Parathyroid adenoma (tissue), 2 donors: ENCODE measurements around the gene BORCS5.
A peak's percentile ranks its signal among the peaks of the same experiment; 100 is the strongest.
"Not testable (repeated sequence)": the region's sequence is repeated elsewhere in the genome, so short reads cannot be mapped to it uniquely, and the experiment has no call there.

ENCODE experiments used
- H2AFZ ChIP-seq: fragments of 300-600 bp; sonication (generic); one replicate; pipeline ENCODE4 v1.7.0; 2017; ENCODE audit warnings: antibody characterized with exemption, mild to moderate bottlenecking
- H3K27ac ChIP-seq: fragments of 300-600 bp; sonication (generic); one replicate; pipeline ENCODE4 v1.7.0; 2017
- H3K27me3 ChIP-seq: fragments of 300-600 bp; sonication (generic); one replicate; pipeline ENCODE4 v1.7.0; 2017; ENCODE audit warnings: low read length; ENCODE audit not compliant: control insufficient read depth, insufficient read depth
- H3K36me3 ChIP-seq: fragments of 300-600 bp; sonication (generic); one replicate; pipeline ENCODE4 v1.7.0; 2017; ENCODE audit warnings: low read length; ENCODE audit not compliant: control insufficient read depth, insufficient read depth
- H3K4me1 ChIP-seq: fragments of 300-600 bp; sonication (generic); one replicate; pipeline ENCODE4 v1.7.0; 2017; ENCODE audit warnings: control low read depth
- H3K4me2 ChIP-seq: fragments of 300-600 bp; sonication (generic); one replicate; pipeline ENCODE4 v1.7.0; 2017; ENCODE audit warnings: low read length
- H3K4me3 ChIP-seq: fragments of 300-600 bp; sonication (generic); one replicate; pipeline ENCODE4 v1.7.0; 2017; ENCODE audit warnings: low read depth, low read length
- H3K79me2 ChIP-seq: fragments of 300-600 bp; sonication (generic); one replicate; pipeline ENCODE4 v1.7.0; 2017; ENCODE audit warnings: control low read depth
- H3K9ac ChIP-seq: fragments of 300-600 bp; sonication (generic); one replicate; pipeline ENCODE4 v1.7.0; 2017; ENCODE audit warnings: mild to moderate bottlenecking
- H3K9me3 ChIP-seq: fragments of 300-600 bp; sonication (generic); one replicate; pipeline ENCODE4 v1.7.0; 2017; ENCODE audit warnings: low read length; ENCODE audit not compliant: control insufficient read depth
- TF ChIP-seq, protein P1 (sequence below): fragments of 300-600 bp; sonication (generic); IDR thresholded peaks from one replicate; pipeline ENCODE4 v1.7.0; 2017; ENCODE audit warnings: antibody characterized with exemption, mild to moderate bottlenecking
- donor health status: primary hyperparathyroidism.

BORCS5 gene

DNA sequence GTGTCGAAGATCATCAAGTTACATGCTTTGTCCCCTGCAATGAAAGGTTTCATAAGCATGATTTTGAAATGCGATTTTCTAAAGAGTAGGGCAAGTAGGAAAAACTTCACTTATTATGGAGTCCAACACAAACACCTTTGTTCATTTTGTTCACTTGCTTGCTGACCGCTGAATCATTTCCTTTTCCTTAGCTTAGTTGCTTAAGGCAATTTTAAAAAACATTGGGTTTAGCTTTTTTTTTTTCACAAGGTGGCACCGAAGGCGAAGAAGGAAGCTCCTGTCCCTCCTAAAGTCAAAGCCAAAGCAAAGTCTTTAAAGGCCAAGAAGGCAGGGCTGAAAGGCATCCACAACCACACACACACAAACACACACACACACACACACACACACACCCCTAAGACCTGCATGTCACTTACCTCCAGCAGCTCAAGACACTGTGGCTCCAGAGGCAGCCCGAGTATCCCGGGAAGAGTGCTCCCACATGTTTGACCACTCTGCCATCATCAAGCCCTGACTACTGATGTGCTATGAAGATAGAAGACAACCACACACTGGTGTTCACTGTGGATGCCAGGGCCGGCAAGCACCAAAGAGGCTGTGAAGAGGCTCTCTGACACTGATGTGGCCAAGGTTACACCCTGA is 18.2 kb upstream of the BORCS5 start:
- TF ChIP-seq, protein P1, sequence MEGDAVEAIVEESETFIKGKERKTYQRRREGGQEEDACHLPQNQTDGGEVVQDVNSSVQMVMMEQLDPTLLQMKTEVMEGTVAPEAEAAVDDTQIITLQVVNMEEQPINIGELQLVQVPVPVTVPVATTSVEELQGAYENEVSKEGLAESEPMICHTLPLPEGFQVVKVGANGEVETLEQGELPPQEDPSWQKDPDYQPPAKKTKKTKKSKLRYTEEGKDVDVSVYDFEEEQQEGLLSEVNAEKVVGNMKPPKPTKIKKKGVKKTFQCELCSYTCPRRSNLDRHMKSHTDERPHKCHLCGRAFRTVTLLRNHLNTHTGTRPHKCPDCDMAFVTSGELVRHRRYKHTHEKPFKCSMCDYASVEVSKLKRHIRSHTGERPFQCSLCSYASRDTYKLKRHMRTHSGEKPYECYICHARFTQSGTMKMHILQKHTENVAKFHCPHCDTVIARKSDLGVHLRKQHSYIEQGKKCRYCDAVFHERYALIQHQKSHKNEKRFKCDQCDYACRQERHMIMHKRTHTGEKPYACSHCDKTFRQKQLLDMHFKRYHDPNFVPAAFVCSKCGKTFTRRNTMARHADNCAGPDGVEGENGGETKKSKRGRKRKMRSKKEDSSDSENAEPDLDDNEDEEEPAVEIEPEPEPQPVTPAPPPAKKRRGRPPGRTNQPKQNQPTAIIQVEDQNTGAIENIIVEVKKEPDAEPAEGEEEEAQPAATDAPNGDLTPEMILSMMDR = no peak
- no peak overlapping the region for H3K4me2 ChIP-seq
- H3K27me3 ChIP-seq = no peaks in the 10 kb centered on the region
- H3K79me2 ChIP-seq = peaks cover 3% of the 10 kb centered on the region
- H3K36me3 ChIP-seq = no peaks in the 10 kb centered on the region
- H3K9me3 ChIP-seq = no peaks in the 10 kb centered on the region
- no peak overlapping the region for H3K9ac ChIP-seq
- no peak overlapping the region for H3K4me3 ChIP-seq
- H3K4me1 ChIP-seq = no peaks in the 10 kb centered on the region
- H2AFZ ChIP-seq = no peak overlapping the region
- H3K27ac ChIP-seq = no peak overlapping the region

DNA sequence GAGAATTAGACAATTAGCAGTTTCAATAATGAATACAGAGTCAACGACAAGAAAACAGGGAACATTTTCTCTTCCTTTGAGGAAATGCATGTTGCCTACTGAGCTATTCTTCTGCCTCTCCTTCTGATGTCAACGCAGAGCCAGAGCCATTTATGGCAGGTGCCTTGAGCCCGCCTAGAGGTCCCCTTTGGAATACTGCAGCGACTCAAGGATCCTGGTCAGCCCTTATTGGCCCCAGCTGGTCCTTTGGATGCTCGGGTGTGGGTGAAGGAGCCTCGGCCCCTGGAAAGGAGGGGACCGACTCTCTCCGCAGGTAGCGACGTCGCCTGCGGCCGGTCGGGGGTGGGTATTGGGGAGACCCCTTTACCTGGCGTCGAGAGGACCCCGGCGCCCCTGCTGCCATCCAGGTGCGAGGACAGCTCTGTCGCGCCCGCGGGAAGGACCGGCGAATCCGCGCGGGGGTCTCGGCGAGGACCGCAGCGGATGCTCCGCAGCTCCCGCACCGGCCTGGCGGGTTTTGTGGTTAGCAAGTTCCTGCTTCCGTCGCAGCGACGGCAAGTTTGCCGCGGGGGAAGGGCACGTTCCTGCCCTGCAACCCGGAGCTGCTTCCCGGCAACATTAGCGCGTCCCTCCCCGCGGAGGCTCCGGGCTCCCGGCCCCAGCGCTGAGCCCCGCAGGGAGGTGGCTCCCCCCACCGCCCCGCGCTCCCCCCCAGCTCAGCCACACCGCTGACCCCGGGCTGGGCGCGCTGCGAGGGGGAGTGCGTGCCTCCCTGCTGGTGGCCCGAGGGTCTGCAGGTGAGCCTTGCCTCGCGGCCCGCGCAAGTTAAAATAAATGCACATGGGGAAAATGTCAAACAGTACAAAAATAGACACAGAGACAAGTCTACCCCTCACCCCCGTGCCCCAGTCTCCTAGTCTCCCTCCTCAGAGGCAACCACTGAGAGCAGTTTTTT is 6.9 kb upstream of the BORCS5 start, which contains the start of gene MANSC1:
Gene MANSC1, minus strand, starts transcription at position 532 of the 955 bp plus-strand sequence. CDS start 6,928 bp downstream, outside the sequence.
- TF ChIP-seq, protein P1 = peak; percentile 44
- H3K4me1 ChIP-seq = no peaks in the 10 kb centered on the region

DNA sequence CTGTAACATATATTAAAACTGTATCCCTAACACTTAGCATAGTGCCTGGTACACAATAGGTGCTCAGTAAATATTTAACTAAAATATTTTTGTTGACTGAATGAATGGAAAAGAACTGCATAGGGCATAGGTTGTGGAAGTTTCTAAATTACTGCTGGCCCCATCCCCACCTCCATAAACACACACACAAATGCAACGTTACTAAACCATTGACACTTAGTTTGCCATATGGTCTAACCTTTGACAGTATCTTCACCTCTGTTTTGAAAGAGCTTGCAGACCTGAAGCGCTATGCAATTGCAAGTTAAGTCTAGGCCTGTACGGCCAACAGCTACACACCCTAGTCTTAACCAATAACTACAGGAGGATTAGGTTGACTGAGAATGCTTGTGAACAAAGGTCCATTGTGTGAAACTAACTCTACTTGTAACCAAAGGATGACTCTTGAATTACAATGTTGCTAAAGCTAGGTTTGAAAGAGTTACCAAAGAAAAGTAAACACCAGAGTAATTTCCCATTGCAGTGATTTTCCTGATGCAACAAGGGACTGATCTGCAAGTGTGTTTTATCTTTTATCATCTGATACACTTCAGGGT is 5.9 kb upstream of the BORCS5 start:
- H3K9ac ChIP-seq = no peak overlapping the region
- no peak overlapping the region for H3K27ac ChIP-seq
- H3K4me3 ChIP-seq = peak overlapping the region; percentile 73
- H3K36me3 ChIP-seq = no peaks in the 10 kb centered on the region
- H3K4me1 ChIP-seq = no peaks in the 10 kb centered on the region
- H3K4me2 ChIP-seq = peak overlapping the region; percentile 89
- no peaks in the 10 kb centered on the region for H3K79me2 ChIP-seq
- H3K9me3 ChIP-seq = no peaks in the 10 kb centered on the region
- TF ChIP-seq, protein P1 = no peak
- no peaks in the 10 kb centered on the region for H3K27me3 ChIP-seq
- peak overlapping the region; percentile 9 for H2AFZ ChIP-seq

More for the DNA sequence above, 6.9 kb upstream of the BORCS5 start, which contains the start of gene MANSC1:
- Histone ChIP-seq H3K4me3 (peak within 1 kb of the TSS; percentile 73), H3K27me3 (no peaks in the 10 kb centered on the region), H3K36me3 (no peaks in the 10 kb centered on the region), H2AFZ (peak within 1 kb of the TSS; percentile 98), H3K4me2 (peak within 1 kb of the TSS; percentile 89), H3K27ac (peak within 1 kb of the TSS; percentile 67), H3K79me2 (no peaks in the 10 kb centered on the region), H3K9me3 (no peaks in the 10 kb centered on the region), H3K9ac (peak within 1 kb of the TSS; percentile 55)

DNA sequence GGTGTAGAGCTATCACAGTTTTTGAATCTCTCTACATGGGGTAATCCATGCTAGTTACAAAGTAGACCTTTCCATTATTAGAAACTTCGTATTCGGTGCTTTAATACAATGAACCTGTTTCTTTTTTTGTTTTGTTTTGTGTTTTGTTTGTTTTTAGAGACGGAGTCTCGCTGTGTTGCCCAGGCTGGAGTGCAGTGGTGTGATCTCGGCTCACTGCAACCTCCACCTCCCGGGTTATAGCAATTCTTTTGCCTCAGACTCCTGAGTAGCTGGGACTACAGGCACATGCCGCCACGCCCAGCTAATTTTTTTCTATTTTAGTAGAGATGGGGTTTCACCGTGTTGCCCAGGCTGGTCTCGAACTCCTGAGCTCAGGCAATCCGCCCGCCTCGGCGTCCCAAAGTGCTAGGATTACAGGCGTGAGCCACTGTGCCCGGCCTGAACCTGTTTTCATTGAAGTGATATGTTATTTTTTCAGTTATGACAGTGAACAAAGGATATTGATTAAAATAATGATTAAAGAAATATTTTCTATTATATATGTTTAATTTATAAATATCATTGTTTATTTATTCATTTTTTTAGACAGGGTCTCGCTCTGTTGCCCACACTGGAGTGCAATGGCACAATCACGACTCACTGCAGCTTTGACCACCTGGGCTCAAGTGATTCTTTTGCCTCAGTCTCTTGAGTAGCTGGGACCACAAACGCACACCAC is 5.3 kb upstream of the BORCS5 start:
- not testable (repeated sequence) for H3K27ac ChIP-seq, H3K9ac ChIP-seq, H3K9me3 ChIP-seq

More for the DNA sequence above, 5.3 kb upstream of the BORCS5 start:
- H3K4me3 ChIP-seq, H3K36me3 ChIP-seq, H3K4me1 ChIP-seq, H3K4me2 ChIP-seq, H3K79me2 ChIP-seq, H3K27me3 ChIP-seq: not testable (repeated sequence)
- H2AFZ ChIP-seq = peak overlapping the region; percentile 9
